Measurements from ENCODE around the gene CAVIN1. TPM values are rescaled to one million over a fixed set of nuclear protein-coding genes. Genes with fewer than 3 reads are reported as not detected.

The CAVIN1 gene
- total RNA-seq, 1 donor from 2014 or later = 342 TPM

DNA sequence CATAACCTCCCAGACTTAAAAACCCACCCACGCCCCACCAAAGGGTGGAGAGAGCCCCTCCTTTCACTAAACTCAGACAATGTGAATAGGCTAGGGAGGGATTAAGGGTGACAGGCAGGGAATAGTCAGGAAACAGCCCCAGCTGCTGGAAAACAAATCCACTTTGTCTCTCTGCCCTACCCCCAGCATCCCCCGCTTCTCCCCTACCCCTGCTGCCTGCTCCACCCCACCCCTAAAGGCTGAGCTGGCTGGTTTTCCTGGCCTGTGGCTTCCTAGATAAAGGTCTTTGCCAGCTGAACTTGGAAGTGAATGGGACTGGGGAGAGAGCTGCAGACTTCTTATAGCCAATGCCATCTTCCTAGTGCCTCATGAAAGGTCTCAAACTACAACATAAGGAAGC lies 15.0 kb downstream of the CAVIN1 start:
- TF ChIP-seq, protein P1, sequence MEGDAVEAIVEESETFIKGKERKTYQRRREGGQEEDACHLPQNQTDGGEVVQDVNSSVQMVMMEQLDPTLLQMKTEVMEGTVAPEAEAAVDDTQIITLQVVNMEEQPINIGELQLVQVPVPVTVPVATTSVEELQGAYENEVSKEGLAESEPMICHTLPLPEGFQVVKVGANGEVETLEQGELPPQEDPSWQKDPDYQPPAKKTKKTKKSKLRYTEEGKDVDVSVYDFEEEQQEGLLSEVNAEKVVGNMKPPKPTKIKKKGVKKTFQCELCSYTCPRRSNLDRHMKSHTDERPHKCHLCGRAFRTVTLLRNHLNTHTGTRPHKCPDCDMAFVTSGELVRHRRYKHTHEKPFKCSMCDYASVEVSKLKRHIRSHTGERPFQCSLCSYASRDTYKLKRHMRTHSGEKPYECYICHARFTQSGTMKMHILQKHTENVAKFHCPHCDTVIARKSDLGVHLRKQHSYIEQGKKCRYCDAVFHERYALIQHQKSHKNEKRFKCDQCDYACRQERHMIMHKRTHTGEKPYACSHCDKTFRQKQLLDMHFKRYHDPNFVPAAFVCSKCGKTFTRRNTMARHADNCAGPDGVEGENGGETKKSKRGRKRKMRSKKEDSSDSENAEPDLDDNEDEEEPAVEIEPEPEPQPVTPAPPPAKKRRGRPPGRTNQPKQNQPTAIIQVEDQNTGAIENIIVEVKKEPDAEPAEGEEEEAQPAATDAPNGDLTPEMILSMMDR (IDR thresholded peaks at IDR 0.05) = no peak
- no peak for ATAC-seq
- Histone ChIP-seq H3K36me3 (peaks cover 23% of the 10 kb centered on the region), H3K27ac (peak overlapping the region; percentile 79), H3K27me3 (no peaks in the 10 kb centered on the region), H3K9me3 (no peaks in the 10 kb centered on the region), H3K4me3 (no peak overlapping the region), H3K4me1 (peaks cover 70% of the 10 kb centered on the region)
- intact Hi-C loops (cut with DNase I) = loop anchor here (5.0 kb wide), 1 partner anchor 86 kb away; no protein-coding TSS in a partner anchor
- no peak for DNase-seq

DNA sequence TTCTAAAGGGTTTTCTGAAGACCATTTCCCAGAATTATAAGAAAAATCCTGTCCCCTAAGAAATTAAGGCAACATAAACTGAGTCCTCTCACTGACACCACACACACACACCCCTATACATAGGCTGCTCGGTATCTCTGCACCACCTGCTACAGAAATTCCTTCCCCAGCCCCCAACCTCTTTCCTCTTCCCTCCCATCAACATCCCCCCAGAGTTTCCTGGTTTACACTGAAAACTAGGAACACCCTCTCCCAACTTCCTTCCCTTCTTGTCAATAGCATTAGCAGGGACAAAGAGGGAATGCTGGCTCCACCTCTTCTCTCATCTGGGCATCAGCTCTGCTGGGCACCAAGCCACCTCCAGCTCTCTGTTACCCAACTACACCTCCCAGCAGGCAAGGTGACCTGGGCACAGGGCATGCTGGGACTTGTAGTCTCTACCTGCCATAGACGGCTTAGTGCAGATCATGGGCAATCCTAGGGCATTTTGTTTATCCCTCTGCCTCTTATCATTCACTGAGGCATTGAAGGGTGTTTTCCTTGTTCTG lies 15.7 kb downstream of the CAVIN1 start:
- H3K9me3 ChIP-seq = no peaks in the 10 kb centered on the region
- intact Hi-C loops (cut with DNase I) = loop anchor here (5.0 kb wide), 1 partner anchor 85 kb away; no protein-coding TSS in a partner anchor
- no peaks in the 10 kb centered on the region for H3K27me3 ChIP-seq
- peaks cover 70% of the 10 kb centered on the region for H3K4me1 ChIP-seq
- ATAC-seq = peak; percentile 88
- peak; percentile 90 for DNase-seq
- H3K4me3 ChIP-seq = no peak overlapping the region
- TF ChIP-seq, protein P1 (IDR thresholded peaks at IDR 0.05) = no peak
- peaks cover 30% of the 10 kb centered on the region for H3K36me3 ChIP-seq
- peak overlapping the region; percentile 79 for H3K27ac ChIP-seq

DNA sequence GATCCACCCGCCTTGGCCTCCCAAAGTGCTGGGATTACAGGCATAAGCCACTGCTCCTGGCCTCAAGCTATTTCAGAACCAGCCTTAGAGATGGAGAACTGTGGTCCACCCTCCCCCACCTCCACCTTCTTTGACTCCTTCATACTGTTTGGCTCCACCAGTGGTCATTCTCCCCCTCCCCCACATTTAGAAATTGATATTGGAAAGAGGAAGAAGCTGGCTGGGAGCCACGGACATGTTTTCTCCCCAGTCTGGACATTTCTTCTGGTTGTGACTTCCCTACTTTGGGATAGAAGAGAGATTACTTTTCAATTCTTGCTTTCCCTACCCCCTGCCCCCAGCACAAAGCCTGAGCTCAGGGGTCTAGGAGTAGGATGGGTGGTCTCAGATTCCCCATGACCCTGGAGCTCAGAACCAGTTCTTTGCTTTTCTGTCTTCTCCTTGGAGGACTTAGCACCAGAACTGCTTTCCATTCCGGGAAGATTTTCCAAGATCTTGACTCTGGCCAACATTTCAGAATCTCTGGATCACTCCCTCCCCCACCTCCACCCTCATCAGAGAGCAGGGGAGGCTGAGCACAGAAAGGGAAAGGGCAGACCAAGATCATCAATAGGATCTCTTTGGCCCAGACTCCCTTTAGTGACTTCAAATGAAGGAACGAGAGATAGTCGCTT lies 16.3 kb downstream of the CAVIN1 start:
- Histone ChIP-seq H3K9me3 (no peaks in the 10 kb centered on the region), H3K27me3 (no peaks in the 10 kb centered on the region), H3K4me3 (no peak overlapping the region), H3K4me1 (peaks cover 70% of the 10 kb centered on the region), H3K27ac (peak overlapping the region; percentile 79), H3K36me3 (peaks cover 31% of the 10 kb centered on the region)
- intact Hi-C loops (cut with DNase I) = loop anchor here (5.0 kb wide), 1 partner anchor 84 kb away; no protein-coding TSS in a partner anchor
- TF ChIP-seq, protein P1 (IDR thresholded peaks at IDR 0.05) = no peak
- ATAC-seq (no peak), DNase-seq (no peak)

- Histone ChIP-seq H3K4me3 (no peak overlapping the region), H3K4me1 (peaks cover 64% of the 10 kb centered on the region), H3K36me3 (peaks cover 31% of the 10 kb centered on the region), H3K9me3 (no peaks in the 10 kb centered on the region), H3K27ac (peak overlapping the region; percentile 79), H3K27me3 (no peaks in the 10 kb centered on the region)
- ATAC-seq = peak; percentile 80
- intact Hi-C loops (cut with DNase I) = loop anchor here (5.0 kb wide), 1 partner anchor 84 kb away; no protein-coding TSS in a partner anchor
- TF ChIP-seq, protein P1 (IDR thresholded peaks at IDR 0.05) = peak; percentile 83
- DNase-seq = peak; percentile 90
Observed at GRCh38 chr17:42405963-42406495, 17.0 kb downstream of the CAVIN1 start.

DNA sequence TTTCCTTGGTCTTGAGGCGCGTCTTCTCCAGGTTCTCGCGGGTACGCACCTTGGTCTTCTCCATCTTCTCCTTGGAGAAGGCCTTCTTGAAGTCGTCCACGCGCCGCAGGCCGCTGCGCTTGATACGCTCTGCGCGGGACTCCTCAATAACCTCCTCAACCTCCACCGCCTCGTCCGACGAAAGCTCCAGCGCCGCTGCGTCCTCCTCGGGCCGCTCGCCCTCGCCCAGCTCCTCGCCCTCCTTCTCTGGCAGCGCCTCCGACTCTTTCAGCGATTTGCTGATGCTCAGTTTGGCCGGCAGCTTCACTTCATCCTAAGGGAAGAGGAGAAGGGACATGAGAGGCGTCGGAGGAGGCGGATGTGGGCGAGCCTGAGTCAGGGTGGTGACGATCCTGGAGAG lies 18.0 kb downstream of the CAVIN1 start:
- intact Hi-C loops (cut with DNase I) = loop anchor here (5.0 kb wide), 1 partner anchor 83 kb away; no protein-coding TSS in a partner anchor
- no peak for DNase-seq

More for the DNA sequence above, 18.0 kb downstream of the CAVIN1 start:
- H3K36me3 ChIP-seq = peaks cover 31% of the 10 kb centered on the region
- H3K27ac ChIP-seq = no peak overlapping the region
- TF ChIP-seq, protein P1 (IDR thresholded peaks at IDR 0.05) = no peak
- H3K27me3 ChIP-seq = no peaks in the 10 kb centered on the region
- H3K4me1 ChIP-seq = peaks cover 54% of the 10 kb centered on the region
- no peak for ATAC-seq
- no peak overlapping the region for H3K4me3 ChIP-seq
- no peaks in the 10 kb centered on the region for H3K9me3 ChIP-seq
